Right lobe of liver (tissue), 4 donors: ENCODE results near the gene DPP10.

ENCODE experiments used
- POLR2A ChIP-seq: fragments of 450-650 bp; IDR thresholded peaks from one replicate; pipeline ENCODE4 v1.6.1; 2017; ENCODE audit warnings: antibody characterized with exemption, mild to moderate bottlenecking
- TF ChIP-seq, protein P1 (sequence below), 4 donors: fragments of 200-600 bp in 3 of 4; fragments of 450-650 bp in 1 of 4; IDR thresholded peaks; one replicate each; pipeline versions ENCODE4 v1.5.1 to v1.8.0; 2016 to 2022; ENCODE audit warnings: antibody characterized with exemption in 4 of 4, mild to moderate bottlenecking in 2 of 4
- donor health status: DM: no; HTN: no; CAD: no.
- donor health status: DM: no; HTN: no; CAD: no.
- donor health status: DM: no; HTN: yes; CAD: no.

DNA sequence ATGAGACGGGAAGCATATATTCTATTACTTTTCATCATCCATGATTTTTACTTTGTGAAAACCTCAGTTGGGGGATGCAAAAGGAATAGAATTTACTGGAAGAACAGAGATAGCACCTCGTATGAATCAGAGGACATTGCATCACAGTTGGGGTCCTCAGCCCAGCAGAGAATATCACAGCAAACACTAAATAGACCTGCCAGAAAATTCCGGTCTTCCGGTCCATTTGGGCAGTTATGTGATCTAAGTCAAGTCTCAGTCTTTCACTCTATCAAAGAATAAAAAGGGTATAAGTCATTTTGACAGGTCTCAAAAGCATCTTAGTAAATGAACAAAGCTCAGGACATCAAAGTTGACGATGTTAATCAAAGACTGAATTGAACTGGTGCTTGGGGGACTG, 1100.6 kb downstream of the DPP10 start:
- TF ChIP-seq, protein P1, sequence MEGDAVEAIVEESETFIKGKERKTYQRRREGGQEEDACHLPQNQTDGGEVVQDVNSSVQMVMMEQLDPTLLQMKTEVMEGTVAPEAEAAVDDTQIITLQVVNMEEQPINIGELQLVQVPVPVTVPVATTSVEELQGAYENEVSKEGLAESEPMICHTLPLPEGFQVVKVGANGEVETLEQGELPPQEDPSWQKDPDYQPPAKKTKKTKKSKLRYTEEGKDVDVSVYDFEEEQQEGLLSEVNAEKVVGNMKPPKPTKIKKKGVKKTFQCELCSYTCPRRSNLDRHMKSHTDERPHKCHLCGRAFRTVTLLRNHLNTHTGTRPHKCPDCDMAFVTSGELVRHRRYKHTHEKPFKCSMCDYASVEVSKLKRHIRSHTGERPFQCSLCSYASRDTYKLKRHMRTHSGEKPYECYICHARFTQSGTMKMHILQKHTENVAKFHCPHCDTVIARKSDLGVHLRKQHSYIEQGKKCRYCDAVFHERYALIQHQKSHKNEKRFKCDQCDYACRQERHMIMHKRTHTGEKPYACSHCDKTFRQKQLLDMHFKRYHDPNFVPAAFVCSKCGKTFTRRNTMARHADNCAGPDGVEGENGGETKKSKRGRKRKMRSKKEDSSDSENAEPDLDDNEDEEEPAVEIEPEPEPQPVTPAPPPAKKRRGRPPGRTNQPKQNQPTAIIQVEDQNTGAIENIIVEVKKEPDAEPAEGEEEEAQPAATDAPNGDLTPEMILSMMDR (IDR thresholded peaks at IDR 0.05) = no peak
- TF ChIP-seq POLR2A = no peak
